WI38 (cell line): ENCODE data around the gene OST4.

Source experiments
- H3K4me3 ChIP-seq: 2 replicates; pipeline ENCODE4 v1.5.1; 2011; ENCODE audit warnings: low read depth, mild to moderate bottlenecking, control low read depth, low read length
- CTCF ChIP-seq: IDR thresholded peaks from 2 replicates; pipeline ENCODE4 v1.5.1; 2012; ENCODE audit warnings: low read depth, mild to moderate bottlenecking, control low read depth, low read length

OST4 gene

GRCh38 chr2:27073782-27074181 lies 2.3 kb upstream of the OST4 start:
- no peak overlapping the region for H3K4me3 ChIP-seq
- TF ChIP-seq CTCF = no peak

GRCh38 chr2:27072920-27073319 lies 1.5 kb upstream of the OST4 start:
- no peak for TF ChIP-seq CTCF
- no peak overlapping the region for H3K4me3 ChIP-seq

- no peak for TF ChIP-seq CTCF
- H3K4me3 ChIP-seq = peak overlapping the region; percentile 64
Measured at GRCh38 chr2:27071990-27072830, 756 bp upstream of the OST4 start.

- H3K4me3 ChIP-seq = peak overlapping the region; percentile 100
- no peak for TF ChIP-seq CTCF
Measured at GRCh38 chr2:27070653-27071276, 689 bp downstream of the OST4 start.

- TF ChIP-seq CTCF = no peak
- H3K4me3 ChIP-seq = peak overlapping the region; percentile 100
Measured at GRCh38 chr2:27069961-27070618, 1.4 kb downstream of the OST4 start.

GRCh38 chr2:27069436-27069835 lies 2.0 kb downstream of the OST4 start:
- no peak for TF ChIP-seq CTCF
- peak overlapping the region; percentile 100 for H3K4me3 ChIP-seq

- no peak for TF ChIP-seq CTCF
- H3K4me3 ChIP-seq = no peak overlapping the region
Measured at GRCh38 chr2:27067385-27067784, 4.1 kb downstream of the OST4 start.
